Measurements from ENCODE around the gene EBI3.
"Not testable (repeated sequence)": the region's sequence is repeated elsewhere in the genome, so short reads cannot be mapped to it uniquely, and the experiment has no call there.

The EBI3 gene

DNA sequence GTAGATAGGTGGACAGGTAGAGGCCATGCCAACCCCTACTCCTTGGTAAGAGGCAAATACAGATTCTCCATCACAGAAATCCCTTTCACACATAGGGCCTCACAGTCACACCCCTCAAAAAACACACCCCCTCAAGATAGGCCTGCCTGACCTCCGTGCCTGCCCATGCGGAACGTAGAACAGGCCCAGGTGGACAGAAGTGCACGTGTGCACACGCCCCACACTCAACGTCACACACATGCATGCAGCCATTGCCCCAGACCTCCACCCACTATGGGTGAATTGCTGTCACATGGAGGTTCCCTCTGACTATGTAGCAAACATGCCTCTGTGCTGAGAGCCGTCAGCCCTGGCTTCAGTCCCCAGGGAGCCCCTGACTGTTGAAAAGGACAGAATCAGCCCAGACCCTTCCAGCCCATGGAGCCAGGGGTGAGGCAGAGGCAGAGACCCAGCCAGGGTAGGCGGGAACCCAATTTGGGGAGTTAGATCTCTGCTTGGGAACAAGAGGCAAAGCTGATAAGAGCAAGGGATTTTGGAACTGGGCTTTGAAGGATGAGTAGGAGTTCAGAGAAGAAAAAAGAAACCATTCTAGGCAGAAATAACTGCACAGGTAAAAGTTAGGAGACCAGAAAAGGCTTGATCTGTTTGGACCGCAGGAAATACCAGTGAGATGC is 43.8 kb upstream of the EBI3 start:
- TF ChIP-seq, protein P1, sequence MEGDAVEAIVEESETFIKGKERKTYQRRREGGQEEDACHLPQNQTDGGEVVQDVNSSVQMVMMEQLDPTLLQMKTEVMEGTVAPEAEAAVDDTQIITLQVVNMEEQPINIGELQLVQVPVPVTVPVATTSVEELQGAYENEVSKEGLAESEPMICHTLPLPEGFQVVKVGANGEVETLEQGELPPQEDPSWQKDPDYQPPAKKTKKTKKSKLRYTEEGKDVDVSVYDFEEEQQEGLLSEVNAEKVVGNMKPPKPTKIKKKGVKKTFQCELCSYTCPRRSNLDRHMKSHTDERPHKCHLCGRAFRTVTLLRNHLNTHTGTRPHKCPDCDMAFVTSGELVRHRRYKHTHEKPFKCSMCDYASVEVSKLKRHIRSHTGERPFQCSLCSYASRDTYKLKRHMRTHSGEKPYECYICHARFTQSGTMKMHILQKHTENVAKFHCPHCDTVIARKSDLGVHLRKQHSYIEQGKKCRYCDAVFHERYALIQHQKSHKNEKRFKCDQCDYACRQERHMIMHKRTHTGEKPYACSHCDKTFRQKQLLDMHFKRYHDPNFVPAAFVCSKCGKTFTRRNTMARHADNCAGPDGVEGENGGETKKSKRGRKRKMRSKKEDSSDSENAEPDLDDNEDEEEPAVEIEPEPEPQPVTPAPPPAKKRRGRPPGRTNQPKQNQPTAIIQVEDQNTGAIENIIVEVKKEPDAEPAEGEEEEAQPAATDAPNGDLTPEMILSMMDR (IDR thresholded peaks at IDR 0.05; ENCODE audit: borderline replicate concordance, control extremely low read depth, extremely low read depth, insufficient read depth, missing control alignments), result no peak
- in situ Hi-C loops (cut with MboI; ENCODE audit: low sequenced_read_pairs, unreplicated experiment), result no loop called here
- DNase-seq (ENCODE audit: low spot score), result no peak

DNA sequence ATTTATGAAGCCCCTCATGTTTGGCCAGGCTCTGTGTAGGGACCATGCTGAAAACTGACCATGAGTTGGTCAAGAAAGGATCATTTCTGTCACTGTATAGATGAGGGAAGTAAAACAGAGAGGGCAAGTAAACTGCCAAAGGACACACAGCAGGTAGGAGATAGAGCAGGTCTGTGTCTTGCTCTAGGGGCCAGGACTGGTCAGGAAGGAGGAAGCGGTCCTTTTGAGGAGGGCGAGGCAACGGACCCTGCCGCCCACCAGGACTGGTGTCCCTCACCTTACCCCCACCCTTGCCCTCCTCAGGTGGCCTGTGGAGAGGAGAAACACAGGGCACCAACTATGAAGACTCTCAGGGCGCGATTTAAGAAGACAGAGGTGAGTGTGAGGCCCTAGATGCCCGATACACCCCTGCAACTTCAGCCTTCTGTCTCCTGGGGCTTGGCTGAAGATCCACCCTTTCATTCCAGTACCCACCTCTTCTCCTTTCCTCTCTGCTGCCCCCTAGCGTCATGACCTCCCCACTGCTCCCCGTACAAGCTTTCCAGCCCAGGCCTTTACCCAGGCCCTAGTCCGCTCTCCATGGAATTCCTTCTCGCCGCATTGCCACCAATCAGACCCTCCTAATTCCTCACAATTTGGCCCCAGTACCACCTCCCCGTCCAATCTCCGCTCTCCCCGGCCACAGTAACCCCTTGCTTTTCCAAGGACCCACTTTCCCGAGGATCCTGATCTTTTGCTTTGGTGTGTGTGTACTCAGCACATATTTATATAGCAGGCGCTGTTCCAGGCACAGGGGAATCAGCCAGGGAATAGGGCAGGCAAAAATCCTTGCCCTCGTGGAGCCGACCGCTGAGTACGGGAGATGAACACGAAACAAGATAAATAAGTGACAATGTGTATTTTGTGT is 43.0 kb upstream of the EBI3 start:
- TF ChIP-seq, protein P1 (IDR thresholded peaks at IDR 0.05; ENCODE audit: borderline replicate concordance, control extremely low read depth, extremely low read depth, insufficient read depth, missing control alignments), result peak; percentile 84
- peak; percentile 87 for DNase-seq (ENCODE audit: low spot score)
- in situ Hi-C loops (cut with MboI; ENCODE audit: low sequenced_read_pairs, unreplicated experiment), result no loop called here

GRCh38 chr19:4187313-4188122 is 41.8 kb upstream of the EBI3 start:
- in situ Hi-C loops (cut with MboI; ENCODE audit: low sequenced_read_pairs, unreplicated experiment), result no loop called here
- TF ChIP-seq, protein P1 (IDR thresholded peaks at IDR 0.05; ENCODE audit: borderline replicate concordance, control extremely low read depth, extremely low read depth, insufficient read depth, missing control alignments), result no peak
- DNase-seq (ENCODE audit: low spot score), result no peak

DNA sequence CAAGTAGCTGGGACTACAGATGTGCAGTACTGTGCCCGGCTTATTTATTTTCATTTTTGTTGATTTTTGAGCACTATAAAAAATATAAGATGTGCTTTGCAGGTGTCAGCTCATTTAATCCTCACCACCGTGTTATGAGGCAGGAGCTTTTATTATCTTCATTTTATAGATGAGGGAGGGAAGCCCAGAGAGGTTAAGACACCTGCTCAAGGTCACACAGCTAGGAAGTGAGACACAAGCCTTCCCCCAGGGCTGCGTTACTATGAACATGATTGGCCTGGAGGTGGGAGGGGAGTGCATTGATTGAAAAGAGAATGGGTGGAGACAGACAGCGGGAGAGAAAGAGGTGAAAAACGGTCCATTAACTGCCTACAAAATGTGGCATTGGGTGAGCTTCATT is 39.7 kb upstream of the EBI3 start:
- no peak for DNase-seq (ENCODE audit: low spot score)
- in situ Hi-C loops (cut with MboI; ENCODE audit: low sequenced_read_pairs, unreplicated experiment), result no loop called here

GRCh38 chr19:4192537-4192936 is 36.8 kb upstream of the EBI3 start:
- in situ Hi-C loops (cut with MboI; ENCODE audit: low sequenced_read_pairs, unreplicated experiment); DNase-seq (ENCODE audit: low spot score): not testable (repeated sequence)

More for the DNA sequence above, 39.7 kb upstream of the EBI3 start:
- TF ChIP-seq, protein P1 (IDR thresholded peaks at IDR 0.05; ENCODE audit: borderline replicate concordance, control extremely low read depth, extremely low read depth, insufficient read depth, missing control alignments), result no peak

DNA sequence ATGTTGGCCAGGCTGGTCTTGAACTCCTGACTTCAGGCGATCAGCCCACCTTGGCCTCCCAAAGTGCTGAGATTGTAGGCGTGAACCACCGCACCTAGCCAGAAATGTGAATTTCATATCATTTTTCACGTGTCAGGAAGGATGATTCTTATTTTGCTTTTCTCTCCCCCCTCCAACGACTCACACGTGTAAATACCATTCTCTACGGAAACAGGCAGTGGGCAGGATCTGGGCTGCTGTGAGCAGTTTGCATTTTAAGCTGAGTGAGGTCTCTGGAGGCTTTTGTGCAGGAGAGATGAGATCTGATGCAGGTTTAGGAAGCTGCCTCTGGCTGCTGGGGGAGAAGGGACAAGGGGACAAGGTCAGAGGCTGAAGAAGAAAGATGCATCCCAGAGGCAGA is 35.0 kb upstream of the EBI3 start:
- no peak for DNase-seq (ENCODE audit: low spot score)
- TF ChIP-seq, protein P1 (IDR thresholded peaks at IDR 0.05; ENCODE audit: borderline replicate concordance, control extremely low read depth, extremely low read depth, insufficient read depth, missing control alignments), result no peak
- in situ Hi-C loops (cut with MboI; ENCODE audit: low sequenced_read_pairs, unreplicated experiment), result no loop called here
